ENCODE data around the gene SLC38A8. TPM values are rescaled to one million over a fixed set of nuclear protein-coding genes. Genes with fewer than 3 reads are reported as not detected.

Gene SLC38A8
- total RNA-seq, 1 donor from 2014 or later = not detected

GRCh38 chr16:84071121-84071520, 28.5 kb upstream of the SLC38A8 start:
- TF ChIP-seq CTCF (conservative IDR thresholded peaks at IDR 0.05; ENCODE audit: low read depth, low read length) = no peak
- no peak for DNase-seq (ENCODE audit: low read depth)
- no peak overlapping the region for H3K4me3 ChIP-seq (ENCODE audit: low read depth, low read length)

- no peak for TF ChIP-seq CTCF (conservative IDR thresholded peaks at IDR 0.05; ENCODE audit: low read depth, low read length)
- no peak overlapping the region for H3K4me3 ChIP-seq (ENCODE audit: low read depth, low read length)
- no peak for DNase-seq (ENCODE audit: low read depth)
Observed at GRCh38 chr16:84069540-84069939, 26.9 kb upstream of the SLC38A8 start.

- TF ChIP-seq CTCF (conservative IDR thresholded peaks at IDR 0.05; ENCODE audit: low read depth, low read length) = no peak
- no peak for DNase-seq (ENCODE audit: low read depth)
- H3K4me3 ChIP-seq (ENCODE audit: low read depth, low read length) = no peak overlapping the region
Observed at GRCh38 chr16:84068783-84069462, 26.3 kb upstream of the SLC38A8 start.

GRCh38 chr16:84068041-84068440, 25.4 kb upstream of the SLC38A8 start:
- no peak overlapping the region for H3K4me3 ChIP-seq (ENCODE audit: low read depth, low read length)
- no peak for TF ChIP-seq CTCF (conservative IDR thresholded peaks at IDR 0.05; ENCODE audit: low read depth, low read length)
- no peak for DNase-seq (ENCODE audit: low read depth)

GRCh38 chr16:84067640-84068039, 25.0 kb upstream of the SLC38A8 start:
- no peak overlapping the region for H3K4me3 ChIP-seq (ENCODE audit: low read depth, low read length)
- TF ChIP-seq CTCF (conservative IDR thresholded peaks at IDR 0.05; ENCODE audit: low read depth, low read length) = no peak
- DNase-seq (ENCODE audit: low read depth) = no peak

- H3K4me3 ChIP-seq (ENCODE audit: low read depth, low read length) = no peak overlapping the region
- peak; percentile 75 for TF ChIP-seq CTCF (conservative IDR thresholded peaks at IDR 0.05; ENCODE audit: low read depth, low read length)
- DNase-seq (ENCODE audit: low read depth) = no peak
Observed at GRCh38 chr16:84065536-84066132, 23.0 kb upstream of the SLC38A8 start.

- DNase-seq (ENCODE audit: low read depth) = no peak
- TF ChIP-seq CTCF (conservative IDR thresholded peaks at IDR 0.05; ENCODE audit: low read depth, low read length) = no peak
- H3K4me3 ChIP-seq (ENCODE audit: low read depth, low read length) = no peak overlapping the region
Observed at GRCh38 chr16:84063980-84064379, 21.4 kb upstream of the SLC38A8 start.

Data from epithelial cell of proximal tubule (primary cell).